H54 (cell line): ENCODE measurements around the gene PRKCE.
"Not testable (repeated sequence)": the region's sequence is repeated elsewhere in the genome, so short reads cannot be mapped to it uniquely, and the experiment has no call there.

Source experiments
- DNase-seq: peaks from one replicate; pipeline ENCODE4 v3.0.0; 2011; ENCODE audit warnings: low spot score, mixed read lengths; ENCODE audit not compliant: insufficient read length
- FAIRE-seq: peaks from 3 replicates; lab custom pipeline; 2011; peaks lifted over from hg19 to GRCh38; lab: Jason Lieb, UNC
- POLR2A ChIP-seq: IDR thresholded peaks from 2 replicates; pipeline ENCODE4 v1.6.1; 2011; ENCODE audit warnings: low read depth, mild to moderate bottlenecking, low read length

Gene PRKCE

DNA sequence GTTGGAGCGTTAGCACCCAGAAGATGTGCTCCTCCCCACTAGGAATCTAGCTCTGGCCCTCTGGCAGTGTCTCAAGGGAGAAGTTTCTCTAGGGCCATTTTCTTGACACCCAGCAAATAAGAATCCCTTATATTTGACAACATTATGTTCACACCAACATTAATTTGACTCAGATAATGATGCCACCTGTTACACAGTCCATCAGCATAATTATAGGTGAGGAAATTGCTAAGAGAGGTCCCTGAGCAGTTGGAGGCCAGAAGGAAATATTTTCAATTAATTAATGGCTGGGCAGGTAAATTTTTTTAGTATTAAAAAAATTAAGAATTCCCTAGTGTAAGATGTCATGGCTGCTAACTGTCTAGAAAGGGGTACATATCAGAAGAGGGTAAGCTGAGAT lies 36.5 kb downstream of the PRKCE start:
- TF ChIP-seq POLR2A = no peak
- no peak for FAIRE-seq
- no peak for DNase-seq

DNA sequence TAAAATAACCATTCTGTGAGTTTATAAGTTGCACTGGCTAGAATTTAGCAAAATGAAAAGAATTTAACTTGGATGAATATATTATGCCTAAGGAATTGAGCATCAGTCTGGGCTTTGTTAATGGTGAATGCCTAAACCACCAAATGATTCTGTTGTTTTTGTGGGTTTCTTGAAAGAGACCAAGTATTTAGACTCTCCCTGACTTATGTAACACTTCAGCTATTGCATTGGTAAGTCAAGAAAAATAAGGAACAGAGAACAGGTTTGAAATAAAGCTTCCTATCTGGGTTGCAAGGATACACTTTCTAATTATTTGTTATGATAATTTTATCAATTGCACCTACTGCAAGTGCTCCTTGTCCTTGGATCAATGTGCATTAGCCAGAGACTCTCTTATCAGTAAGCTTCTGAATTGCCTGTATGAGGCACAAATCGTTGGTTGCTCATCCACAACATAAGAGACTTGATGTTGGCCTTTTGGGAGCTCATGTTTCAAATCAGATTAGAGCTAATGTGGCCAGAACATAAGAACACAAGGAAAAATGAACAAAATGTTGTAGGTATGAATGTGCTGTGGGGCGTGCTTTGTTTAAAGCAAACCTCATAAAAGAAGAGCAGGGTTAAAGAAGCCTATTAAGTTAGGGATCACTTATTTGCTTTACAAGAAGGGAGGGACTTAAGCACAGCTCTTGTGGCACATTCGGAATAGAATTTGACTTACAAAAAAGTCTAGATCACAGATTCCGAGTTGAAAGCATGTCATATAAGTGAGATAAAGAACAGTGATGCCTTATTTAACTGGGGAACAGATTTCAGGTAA lies 37.2 kb downstream of the PRKCE start:
- DNase-seq (no peak), FAIRE-seq (no peak)
- TF ChIP-seq POLR2A = no peak

DNA sequence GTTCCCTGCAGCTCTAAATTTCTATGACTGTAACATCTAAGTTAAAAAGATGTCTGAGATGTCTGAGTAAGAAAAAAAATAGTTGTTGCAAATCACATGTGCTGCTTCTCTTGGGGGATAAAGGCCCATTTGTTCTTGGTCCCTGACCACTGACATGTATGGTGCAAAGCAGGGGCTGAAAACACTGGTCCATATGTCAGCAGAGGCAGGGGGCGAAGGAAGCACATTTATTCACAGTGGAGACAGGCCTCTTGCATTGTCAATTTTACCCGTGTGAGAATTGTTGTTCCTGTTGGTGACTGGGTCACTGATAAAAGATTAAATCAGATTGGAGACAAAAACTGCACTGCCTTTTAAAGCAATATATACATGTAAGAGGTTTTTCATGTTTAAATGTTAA lies 38.8 kb downstream of the PRKCE start:
- FAIRE-seq = no peak

DNA sequence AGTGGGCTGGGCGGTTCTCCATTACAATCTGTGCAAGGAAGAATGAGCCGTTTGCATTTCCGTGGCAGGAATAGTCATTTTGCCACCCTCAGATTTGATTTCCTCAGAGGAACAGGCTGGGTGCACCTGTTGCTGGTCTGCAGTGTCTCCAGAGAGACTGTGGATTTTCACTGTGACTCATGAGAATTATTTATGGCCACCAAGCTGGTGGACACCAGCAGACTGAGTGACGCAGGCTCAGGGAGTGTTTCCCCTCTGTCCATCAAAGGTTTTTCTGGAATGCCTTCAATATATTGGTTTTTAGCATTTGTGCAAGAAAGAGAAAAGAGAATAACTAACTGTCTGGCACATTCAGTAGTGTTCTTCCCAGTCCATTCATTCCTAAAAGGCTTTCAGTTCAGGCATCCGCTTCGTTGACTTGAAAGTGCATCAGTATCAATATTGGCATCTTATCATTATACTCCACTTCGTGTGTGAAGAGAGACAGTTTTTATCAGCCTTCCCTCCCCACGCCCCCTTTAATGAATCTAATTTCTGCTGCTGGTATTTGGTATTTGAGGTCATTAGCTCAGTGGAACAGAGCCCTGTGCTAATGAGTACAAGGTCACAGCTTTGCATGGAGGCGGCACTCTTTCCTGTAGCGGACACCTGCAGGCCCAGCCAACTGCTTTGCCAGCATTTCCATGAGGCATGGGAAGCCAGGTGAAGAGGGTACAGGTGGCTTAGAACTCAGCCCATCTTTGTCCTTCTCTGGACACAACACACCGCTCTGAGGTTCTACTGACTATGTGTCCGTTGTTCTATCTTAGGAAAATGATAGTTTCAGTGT lies 39.9 kb downstream of the PRKCE start:
- FAIRE-seq (no peak), DNase-seq (no peak)
- no peak for TF ChIP-seq POLR2A

More for the DNA sequence above, 38.8 kb downstream of the PRKCE start:
- DNase-seq = no peak
- TF ChIP-seq POLR2A = no peak

DNA sequence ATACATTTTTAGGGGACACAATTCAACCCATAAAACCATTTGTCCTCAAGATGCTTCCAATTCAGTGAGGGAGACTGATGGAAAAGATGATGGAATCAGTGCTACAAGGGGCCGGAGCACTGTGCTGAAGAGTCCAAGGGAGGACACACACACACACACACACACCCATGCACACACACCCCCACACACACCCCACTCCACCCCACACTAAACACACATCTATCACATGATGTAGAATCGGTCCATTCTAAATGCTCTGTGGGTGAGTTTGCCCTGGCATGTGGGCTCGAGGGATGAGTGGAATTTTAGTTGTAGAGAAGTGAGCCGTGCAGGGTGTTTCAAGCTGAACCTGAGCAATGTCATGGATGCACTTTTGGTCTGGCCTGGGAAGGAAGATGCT lies 41.1 kb downstream of the PRKCE start:
- FAIRE-seq (no peak), DNase-seq (no peak)
- no peak for TF ChIP-seq POLR2A

DNA sequence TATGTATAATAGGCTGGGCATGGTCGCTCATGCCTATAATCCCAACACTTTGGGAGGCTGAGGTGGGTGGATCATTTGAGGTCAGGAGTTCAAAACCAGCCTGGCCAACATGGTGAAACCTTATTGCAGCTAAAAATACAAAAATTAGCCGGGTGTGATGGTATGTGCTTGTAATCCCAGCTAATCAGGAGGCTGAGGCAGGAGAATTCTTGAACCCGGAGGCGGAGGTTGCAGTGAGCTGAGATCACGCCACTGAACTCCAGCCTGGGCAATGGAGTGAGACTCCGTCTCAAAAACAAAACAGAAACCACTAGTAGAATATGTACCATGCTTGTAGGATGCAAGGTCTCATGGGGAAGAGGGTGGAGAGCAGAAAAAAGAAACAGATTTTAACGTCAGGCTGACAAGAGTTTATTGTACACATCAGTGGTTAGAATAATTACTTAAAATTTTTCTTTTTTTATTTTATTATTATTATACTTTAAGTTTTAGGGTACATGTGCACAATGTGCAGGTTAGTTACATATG lies 44.1 kb downstream of the PRKCE start:
- not testable (repeated sequence) for FAIRE-seq, DNase-seq

DNA sequence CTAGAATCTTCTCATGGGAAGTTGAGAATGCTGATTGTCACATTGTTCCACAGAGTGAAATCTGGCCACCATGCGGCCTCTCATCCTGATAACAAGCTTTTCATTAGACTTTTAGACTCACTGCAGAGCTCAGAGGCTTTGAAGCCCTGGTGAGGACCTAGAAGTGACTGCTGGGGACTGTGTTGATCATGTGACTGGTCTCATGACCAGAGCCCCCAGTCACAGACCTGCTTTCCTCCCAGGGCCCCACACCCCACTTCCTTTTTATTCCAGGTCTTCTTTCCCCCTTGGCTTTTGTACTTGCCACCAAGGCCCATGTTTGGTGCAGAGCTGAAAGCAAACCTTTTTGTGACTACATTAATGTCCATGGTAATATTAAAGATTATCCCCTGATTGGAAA lies 45.2 kb downstream of the PRKCE start:
- no peak for TF ChIP-seq POLR2A
- FAIRE-seq = no peak

DNA sequence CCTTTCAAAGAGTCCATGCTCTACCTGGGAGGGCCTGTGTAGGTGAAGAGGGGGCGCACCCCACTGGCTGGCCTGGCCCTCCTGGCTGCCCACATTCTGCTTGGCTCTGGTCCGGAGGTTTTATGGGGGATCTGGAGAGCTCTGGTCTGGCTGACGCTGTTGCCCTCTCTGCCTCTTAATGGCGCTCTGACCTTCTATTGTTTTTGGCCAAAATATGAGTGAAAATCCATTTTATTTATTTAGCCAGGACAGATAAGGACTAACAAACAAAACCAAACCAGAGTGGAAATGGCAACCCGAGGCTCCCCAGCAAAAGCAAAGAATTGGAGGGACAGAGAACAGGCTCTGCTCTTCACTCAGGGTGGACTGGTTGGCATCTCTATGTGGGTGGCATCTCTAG lies 45.7 kb downstream of the PRKCE start:
- no peak for TF ChIP-seq POLR2A
- FAIRE-seq = no peak
- DNase-seq = no peak

More for the DNA sequence above, 45.2 kb downstream of the PRKCE start:
- DNase-seq = no peak

DNA sequence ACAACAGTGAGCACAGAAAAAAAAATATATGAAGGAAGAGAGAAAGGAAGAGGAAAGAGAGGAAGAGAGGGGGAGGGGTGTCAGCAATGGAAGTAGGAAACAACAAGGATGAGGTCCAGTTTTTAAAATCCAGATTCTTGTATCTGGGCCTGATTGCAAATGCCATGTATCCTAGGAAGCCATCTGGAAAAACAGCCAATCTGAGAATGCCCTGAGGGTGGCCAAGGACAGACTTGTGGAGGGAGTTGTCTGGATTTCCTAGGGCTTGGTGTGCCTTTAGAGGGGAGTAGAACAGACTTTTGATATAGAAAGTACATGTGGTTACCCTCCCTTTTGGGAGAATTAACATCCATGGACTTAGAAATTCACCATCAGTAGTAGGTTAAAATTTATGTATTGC lies 47.1 kb downstream of the PRKCE start:
- no peak for FAIRE-seq
- TF ChIP-seq POLR2A = no peak
- no peak for DNase-seq

DNA sequence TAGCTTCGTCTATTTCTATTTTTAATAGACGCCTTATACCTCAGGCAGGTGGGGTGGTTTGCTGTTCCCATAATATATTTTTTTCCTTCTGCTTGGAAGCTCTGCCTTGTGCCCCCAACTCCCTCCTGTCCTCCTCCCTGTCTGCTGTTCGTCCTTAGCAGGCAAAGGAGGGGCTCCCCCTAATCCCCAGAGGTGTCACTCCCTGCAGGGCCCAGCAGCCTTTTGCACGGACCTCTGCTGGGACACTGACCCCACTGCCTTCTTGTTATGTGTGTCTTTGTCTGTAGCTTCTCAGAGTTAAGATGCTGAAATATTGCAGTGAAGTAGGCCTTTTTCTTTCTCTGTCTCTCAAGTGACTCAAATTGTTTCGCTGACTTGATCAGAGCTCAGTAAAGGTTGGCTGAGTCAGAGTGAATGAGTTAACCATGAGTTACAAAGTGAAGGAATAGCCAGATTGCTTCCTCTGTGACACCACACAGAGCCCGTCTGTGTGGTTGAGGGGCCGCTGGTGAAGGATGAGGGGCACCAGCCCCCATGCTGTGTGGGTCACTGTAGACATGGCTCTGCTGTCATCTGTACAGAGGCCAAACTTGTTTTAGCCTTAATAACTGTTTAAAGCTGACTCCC lies 47.7 kb downstream of the PRKCE start:
- DNase-seq (peak; percentile 78), FAIRE-seq (peak; percentile 94)
- no peak for TF ChIP-seq POLR2A

DNA sequence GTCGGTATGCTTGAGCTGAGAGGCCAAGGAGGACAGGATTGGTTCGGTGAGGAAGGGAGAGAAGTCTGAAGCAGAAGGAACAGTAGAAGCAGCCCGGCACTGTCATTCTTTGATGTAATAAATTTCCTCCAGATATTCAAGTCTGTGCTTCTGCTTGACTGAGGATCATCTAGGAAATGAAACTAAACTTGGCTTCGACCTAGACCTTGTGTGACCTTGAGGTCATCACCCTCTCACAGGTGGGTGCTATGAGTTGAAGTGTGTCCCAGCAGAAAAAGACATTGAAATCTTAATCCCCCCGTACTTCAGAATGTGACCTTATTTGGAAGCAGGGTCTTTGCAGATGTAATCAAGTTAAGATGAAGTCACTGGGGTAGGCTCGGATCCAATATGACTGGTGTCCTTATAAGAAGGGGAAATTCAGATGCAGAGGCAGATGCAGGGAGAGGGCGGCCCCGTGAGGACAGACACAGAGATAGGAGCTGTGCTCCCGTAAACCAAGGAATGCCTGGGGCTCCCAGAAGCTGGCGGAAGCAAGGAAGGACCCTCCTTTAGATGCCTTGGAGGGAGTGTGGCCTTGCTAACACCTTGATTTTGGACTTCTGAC lies 49.0 kb downstream of the PRKCE start:
- no peak for TF ChIP-seq POLR2A
- no peak for FAIRE-seq
- DNase-seq = no peak

DNA sequence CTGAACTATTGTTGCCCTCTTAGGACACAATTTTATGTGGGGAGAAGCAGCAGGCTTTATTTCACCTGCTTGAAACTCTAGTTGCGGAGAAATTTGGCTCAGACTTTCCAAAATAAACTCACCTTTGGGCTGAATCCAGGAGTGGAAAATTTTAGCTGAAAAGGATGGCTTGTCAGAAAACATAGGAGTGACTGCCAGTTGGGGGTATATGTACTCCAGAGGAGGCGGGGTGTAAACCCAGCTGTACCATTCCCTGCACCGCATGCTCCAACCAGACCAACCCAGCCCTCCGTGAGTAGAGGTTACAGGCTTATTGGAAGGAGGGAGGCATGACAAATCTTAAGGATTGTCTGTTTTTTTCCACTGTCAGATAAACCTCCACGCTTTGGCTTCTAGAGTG lies 53.8 kb downstream of the PRKCE start:
- FAIRE-seq = no peak
- no peak for DNase-seq
- TF ChIP-seq POLR2A = no peak

DNA sequence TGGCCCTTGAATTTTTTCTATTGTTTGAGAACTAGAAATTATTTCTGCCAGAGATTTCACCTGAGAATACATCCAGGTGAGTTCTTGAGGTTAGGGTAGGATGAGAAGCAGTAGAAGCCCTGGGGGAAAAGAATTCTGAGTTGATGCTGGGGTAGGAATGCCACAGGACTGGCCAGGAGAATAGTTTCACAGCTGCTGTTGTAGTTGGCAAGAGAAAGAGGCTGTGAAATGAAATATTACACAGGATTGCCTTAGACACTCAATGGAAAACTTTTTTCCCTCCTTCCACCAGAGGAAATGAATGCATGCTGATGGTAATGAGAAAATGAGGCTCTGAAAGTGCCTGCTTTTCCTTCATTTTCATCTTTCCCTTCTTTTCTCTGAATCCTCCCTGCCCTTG lies 54.6 kb downstream of the PRKCE start:
- DNase-seq (no peak), FAIRE-seq (no peak)
- no peak for TF ChIP-seq POLR2A
